Duodenal mucosa (tissue), 2 donors: ENCODE measurements around the gene RETN.

ENCODE experiments used
- H3K27ac ChIP-seq: one replicate; pipeline ENCODE4 v1.7.0; 2013; ENCODE audit warnings: low read depth, low read length
- H3K27me3 ChIP-seq, 2 donors: one replicate each; pipeline ENCODE4 v1.7.0; 2013; ENCODE audit warnings: low read length in 2 of 2, control low read depth in 1 of 2; ENCODE audit not compliant: insufficient read depth in 2 of 2, control insufficient read depth in 1 of 2
- H3K36me3 ChIP-seq, 2 donors: one replicate each; pipeline ENCODE4 v1.7.0; 2013; ENCODE audit warnings: low read length in 2 of 2, control low read depth in 1 of 2; ENCODE audit not compliant: insufficient read depth in 2 of 2, control insufficient read depth in 1 of 2
- H3K4me1 ChIP-seq, 2 donors: one replicate each; pipeline ENCODE4 v1.7.0; 2013; ENCODE audit warnings: low read length in 2 of 2, control low read depth in 1 of 2; ENCODE audit not compliant: insufficient read depth in 2 of 2, control insufficient read depth in 1 of 2
- H3K4me3 ChIP-seq, 2 donors: one replicate each; pipeline ENCODE4 v1.7.0; 2013; ENCODE audit warnings: low read length in 2 of 2, low read depth in 1 of 2
- H3K9ac ChIP-seq, 2 donors: one replicate each; pipeline ENCODE4 v1.7.0; 2013; ENCODE audit warnings: low read length in 2 of 2, low read depth in 1 of 2
- H3K9me3 ChIP-seq, 2 donors: one replicate each; pipeline ENCODE4 v1.7.0; 2013; ENCODE audit warnings: low read length in 2 of 2, control low read depth in 1 of 2; ENCODE audit not compliant: control insufficient read depth in 1 of 2

The RETN gene

GRCh38 chr19:7657131-7657751 lies 11.6 kb upstream of the RETN start:
- Histone ChIP-seq H3K9me3 (no peaks in the 10 kb centered on the region), H3K27ac (no peak overlapping the region), H3K4me1 (peaks cover 2% of the 10 kb centered on the region in 2 donors), H3K4me3 (no peak overlapping the region), H3K36me3 (no peaks in the 10 kb centered on the region), H3K27me3 (no peaks in the 10 kb centered on the region), H3K9ac (no peak overlapping the region)

- Histone ChIP-seq H3K4me1 (no peaks in the 10 kb centered on the region), H3K36me3 (no peaks in the 10 kb centered on the region), H3K27ac (no peak overlapping the region), H3K4me3 (no peak overlapping the region), H3K27me3 (no peaks in the 10 kb centered on the region), H3K9me3 (no peaks in the 10 kb centered on the region), H3K9ac (no peak overlapping the region)
These were observed 10.6 kb upstream of the RETN start for GRCh38 chr19:7658219-7658686.

DNA sequence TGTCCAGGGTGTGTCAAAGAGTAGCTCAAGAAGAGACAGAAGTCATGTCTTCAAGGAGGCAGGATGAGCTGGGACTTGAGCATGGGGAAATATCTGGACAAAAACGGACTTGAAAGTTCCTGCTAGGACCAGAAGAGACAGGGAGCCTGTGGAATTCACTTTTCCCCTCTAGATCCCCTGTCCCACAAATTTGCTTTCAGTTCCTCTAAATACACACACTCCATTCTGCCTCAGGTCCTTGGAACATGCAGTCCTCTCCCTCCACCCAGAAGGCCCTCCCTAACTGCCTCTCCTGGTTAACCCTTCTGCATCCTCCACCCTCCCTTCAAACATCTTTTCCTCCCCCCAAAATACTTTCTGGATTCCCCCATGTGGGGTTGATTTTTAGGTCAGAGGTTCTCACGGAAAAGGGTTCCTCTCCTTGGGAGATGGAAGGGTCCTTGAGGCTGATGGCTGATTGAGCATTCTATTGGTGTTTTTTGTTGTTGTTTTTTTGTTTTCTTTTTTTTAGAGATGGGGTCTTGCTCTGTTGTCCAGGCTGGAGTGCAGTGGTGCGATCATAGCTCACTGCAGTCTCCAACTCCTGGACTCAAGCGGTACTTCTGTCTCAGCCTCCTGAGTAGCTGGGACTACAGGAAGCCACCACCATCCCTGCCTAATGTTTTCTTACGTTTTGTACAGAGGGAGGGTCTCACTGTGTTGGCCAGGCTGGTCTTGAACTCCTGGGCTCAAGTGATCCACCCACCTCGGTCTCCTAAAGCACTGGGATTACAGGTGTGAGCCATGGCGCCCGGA lies 6.9 kb upstream of the RETN start:
- Histone ChIP-seq H3K27me3 (no peaks in the 10 kb centered on the region), H3K4me1 (no peaks in the 10 kb centered on the region), H3K9me3 (no peaks in the 10 kb centered on the region), H3K36me3 (no peaks in the 10 kb centered on the region), H3K27ac (no peak overlapping the region), H3K9ac (no peak overlapping the region), H3K4me3 (no peak overlapping the region)

DNA sequence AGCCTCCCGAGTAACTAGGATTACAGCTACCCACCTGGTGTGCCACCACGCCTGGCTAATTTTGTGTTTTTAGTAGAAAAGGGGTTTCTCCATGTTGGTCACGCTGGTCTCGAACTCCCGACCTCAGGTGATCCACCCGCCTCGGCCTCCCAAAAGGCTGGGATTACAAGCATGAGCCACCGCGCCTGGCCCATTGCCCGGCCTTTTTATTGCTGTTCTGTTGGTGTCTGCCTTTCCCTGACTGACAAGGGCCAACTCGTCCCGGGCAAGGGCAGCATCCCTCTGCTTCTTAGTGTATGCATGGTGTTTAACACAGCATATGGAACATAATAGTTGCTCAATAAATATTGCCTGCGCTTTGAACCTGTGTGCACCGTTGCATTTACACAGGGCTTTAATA lies 6.2 kb upstream of the RETN start:
- no peak overlapping the region for H3K4me3 ChIP-seq
- H3K27me3 ChIP-seq = no peaks in the 10 kb centered on the region
- H3K4me1 ChIP-seq = no peaks in the 10 kb centered on the region
- no peak overlapping the region for H3K9ac ChIP-seq
- H3K9me3 ChIP-seq = no peaks in the 10 kb centered on the region
- H3K36me3 ChIP-seq = no peaks in the 10 kb centered on the region
- H3K27ac ChIP-seq = no peak overlapping the region

DNA sequence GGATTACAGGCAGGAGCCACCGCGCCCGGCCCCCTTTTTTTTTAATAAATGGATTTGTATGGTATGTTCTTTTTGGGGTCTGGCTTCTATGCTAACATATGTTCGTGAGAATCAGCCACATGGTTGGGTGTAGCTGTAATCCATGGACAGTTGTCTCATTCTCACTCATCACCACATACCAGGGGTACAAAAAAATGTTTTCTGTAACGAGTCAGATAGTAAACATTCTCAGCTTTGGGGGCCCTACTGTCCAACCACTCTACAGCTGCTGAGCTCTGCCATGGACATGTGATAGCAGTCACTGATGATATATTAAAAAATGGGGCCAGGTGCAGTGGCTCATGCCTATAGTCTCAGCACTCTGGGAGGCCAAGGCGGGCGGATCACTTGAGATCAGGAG lies 5.1 kb upstream of the RETN start:
- no peaks in the 10 kb centered on the region for H3K27me3 ChIP-seq
- no peaks in the 10 kb centered on the region for H3K36me3 ChIP-seq
- no peaks in the 10 kb centered on the region for H3K9me3 ChIP-seq
- H3K9ac ChIP-seq = no peak overlapping the region
- no peaks in the 10 kb centered on the region for H3K4me1 ChIP-seq
- H3K27ac ChIP-seq = no peak overlapping the region
- no peak overlapping the region for H3K4me3 ChIP-seq

DNA sequence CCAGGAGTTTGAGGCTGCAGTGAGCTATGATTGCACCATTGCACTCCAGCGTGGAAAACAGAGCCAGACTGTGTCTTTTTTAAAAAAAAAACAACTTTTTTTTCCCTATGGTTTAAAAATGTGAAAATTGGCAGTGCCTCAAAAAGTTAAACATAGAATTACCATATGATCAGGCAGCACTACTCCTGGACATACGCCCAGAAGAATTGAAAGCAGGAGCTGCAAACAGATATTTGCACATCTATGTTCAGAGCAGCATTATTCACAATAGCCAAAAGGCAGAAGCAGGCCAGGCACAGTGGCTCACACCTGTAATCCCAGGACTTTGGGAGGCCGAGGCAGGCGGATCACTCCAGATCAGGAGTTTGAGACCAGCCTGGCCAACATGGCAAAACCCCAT lies 3.8 kb upstream of the RETN start:
- Histone ChIP-seq H3K9me3 (no peaks in the 10 kb centered on the region), H3K36me3 (no peaks in the 10 kb centered on the region), H3K9ac (no peak overlapping the region), H3K27me3 (peaks cover 0 to 5% of the 10 kb centered on the region in 2 donors), H3K4me1 (no peaks in the 10 kb centered on the region), H3K4me3 (no peak overlapping the region), H3K27ac (no peak overlapping the region)

DNA sequence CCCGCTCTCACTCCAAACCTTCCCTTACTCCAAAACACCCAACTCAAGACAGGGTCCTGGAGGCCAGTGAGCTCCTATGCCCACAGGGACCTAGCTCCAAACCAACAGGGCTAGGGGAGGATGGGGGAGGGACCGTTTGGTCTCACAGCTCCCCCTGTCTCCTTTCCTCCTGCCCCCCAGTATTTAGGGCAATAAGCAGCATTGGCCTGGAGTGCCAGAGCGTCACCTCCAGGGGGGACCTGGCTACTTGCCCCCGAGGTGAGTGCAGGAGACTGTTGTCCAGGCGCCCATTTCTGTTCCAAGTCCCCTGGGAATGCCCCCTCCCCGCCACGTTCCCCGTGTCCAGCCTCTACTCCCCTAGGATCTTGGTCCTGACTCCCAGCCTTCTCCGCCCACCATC lies 792 bp downstream of the RETN start:
- Histone ChIP-seq H3K36me3 (no peaks in the 10 kb centered on the region), H3K27me3 (peaks cover 0 to 19% of the 10 kb centered on the region in 2 donors), H3K4me1 (no peaks in the 10 kb centered on the region), H3K9me3 (peaks cover 0 to 2% of the 10 kb centered on the region in 2 donors), H3K9ac (no peak overlapping the region), H3K4me3 (no peak overlapping the region), H3K27ac (no peak overlapping the region)

DNA sequence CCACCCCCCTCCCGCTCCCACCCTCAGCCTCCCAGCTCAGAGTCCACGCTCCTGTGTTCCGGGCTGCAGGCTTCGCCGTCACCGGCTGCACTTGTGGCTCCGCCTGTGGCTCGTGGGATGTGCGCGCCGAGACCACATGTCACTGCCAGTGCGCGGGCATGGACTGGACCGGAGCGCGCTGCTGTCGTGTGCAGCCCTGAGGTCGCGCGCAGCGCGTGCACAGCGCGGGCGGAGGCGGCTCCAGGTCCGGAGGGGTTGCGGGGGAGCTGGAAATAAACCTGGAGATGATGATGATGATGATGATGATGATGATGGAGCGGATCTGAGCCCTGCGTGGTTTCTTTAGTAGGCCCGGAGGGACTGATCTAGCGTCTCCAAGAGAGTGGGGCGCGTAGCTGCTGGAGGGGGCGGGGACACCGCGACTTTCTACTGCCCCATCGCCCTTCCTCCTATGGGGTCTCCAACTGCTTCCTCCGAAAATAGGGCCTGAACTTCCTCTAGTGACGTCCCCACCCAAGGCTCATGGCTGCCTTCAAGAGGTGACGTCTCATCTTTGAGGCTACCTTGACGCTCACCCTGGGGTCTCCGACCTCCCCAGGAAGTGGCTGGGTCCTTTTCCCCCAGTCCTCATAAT lies 1.4 kb downstream of the RETN start:
- Histone ChIP-seq H3K36me3 (no peaks in the 10 kb centered on the region), H3K27me3 (peaks cover 0 to 19% of the 10 kb centered on the region in 2 donors), H3K9me3 (peaks cover 0 to 2% of the 10 kb centered on the region in 2 donors), H3K4me1 (no peaks in the 10 kb centered on the region), H3K9ac (no peak overlapping the region), H3K27ac (no peak overlapping the region), H3K4me3 (no peak overlapping the region)

GRCh38 chr19:7670790-7671189 lies 1.9 kb downstream of the RETN start:
- Histone ChIP-seq H3K9ac (no peak overlapping the region), H3K4me1 (no peaks in the 10 kb centered on the region), H3K27me3 (peaks cover 1 to 19% of the 10 kb centered on the region in 2 donors), H3K27ac (no peak overlapping the region), H3K9me3 (peaks cover 0 to 2% of the 10 kb centered on the region in 2 donors), H3K4me3 (no peak overlapping the region), H3K36me3 (no peaks in the 10 kb centered on the region)

- H3K36me3 ChIP-seq = no peaks in the 10 kb centered on the region
- H3K4me1 ChIP-seq = peaks cover 0 to 4% of the 10 kb centered on the region in 2 donors
- peaks cover 3 to 20% of the 10 kb centered on the region in 2 donors for H3K27me3 ChIP-seq
- H3K9me3 ChIP-seq = peaks cover 0 to 2% of the 10 kb centered on the region in 2 donors
- no peak overlapping the region for H3K9ac ChIP-seq
- no peak overlapping the region for H3K4me3 ChIP-seq
- H3K27ac ChIP-seq = no peak overlapping the region
These were observed 3.7 kb downstream of the RETN start for GRCh38 chr19:7672522-7672921.
